H9 (cell line): ENCODE results near the gene BPIFA3. TPM values are rescaled to one million over a fixed set of nuclear protein-coding genes. Genes with fewer than 3 reads are reported as not detected.
A peak's percentile ranks its signal among the peaks of the same experiment; 100 is the strongest.

Source experiments
- DNase-seq: peaks from one replicate; pipeline ENCODE4 v3.0.0-alpha.2; 2017
- H2AFZ ChIP-seq: one replicate; pipeline ENCODE4 v1.6.1; 2013; ENCODE audit warnings: mild to moderate bottlenecking, low read length, control low read depth, moderate library complexity
- H2AK5ac ChIP-seq: 2 replicates; pipeline ENCODE4 v1.6.1; 2013; ENCODE audit warnings: low read length, control low read depth, mixed read lengths; ENCODE audit not compliant: insufficient read length
- H2BK120ac ChIP-seq: one replicate; pipeline ENCODE4 v1.6.1; 2013; ENCODE audit warnings: low read depth, mild to moderate bottlenecking, low read length, control low read depth, inconsistent platforms; ENCODE audit not compliant: poor library complexity, severe bottlenecking
- H2BK12ac ChIP-seq: 2 replicates; pipeline ENCODE4 v1.6.1; 2013; ENCODE audit warnings: low read length, control low read depth, mixed read lengths, low read depth; ENCODE audit not compliant: insufficient read length
- H2BK15ac ChIP-seq: 2 replicates; pipeline ENCODE4 v1.6.1; 2013; ENCODE audit warnings: low read depth, low read length, control low read depth
- H2BK20ac ChIP-seq: one replicate; pipeline ENCODE4 v1.6.1; 2013; ENCODE audit warnings: low read depth, mild to moderate bottlenecking, low read length, control low read depth, inconsistent platforms; ENCODE audit not compliant: poor library complexity, severe bottlenecking
- H2BK5ac ChIP-seq: 2 replicates; pipeline ENCODE4 v1.6.1; 2013; ENCODE audit warnings: low read length, control low read depth, mixed read lengths; ENCODE audit not compliant: insufficient read length
- H3K14ac ChIP-seq: 2 replicates; pipeline ENCODE4 v1.6.1; 2013; ENCODE audit warnings: low read length, control low read depth; ENCODE audit not compliant: insufficient read depth
- H3K18ac ChIP-seq: 2 replicates; pipeline ENCODE4 v1.6.1; 2013; ENCODE audit warnings: low read depth, mild to moderate bottlenecking, mixed read lengths, low read length, control low read depth; ENCODE audit not compliant: insufficient read length
- H3K23ac ChIP-seq: 2 replicates; pipeline ENCODE4 v1.6.1; 2013; ENCODE audit warnings: low read length, control low read depth, mixed read lengths, low read depth; ENCODE audit not compliant: insufficient read length
- H3K23me2 ChIP-seq: 2 replicates; pipeline ENCODE4 v1.6.1; 2013; ENCODE audit warnings: low read depth, mild to moderate bottlenecking, mixed read lengths, low read length, control low read depth; ENCODE audit not compliant: insufficient read length, poor library complexity, severe bottlenecking
- H3K27ac ChIP-seq: 2 replicates; pipeline ENCODE4 v1.5.1; 2013; ENCODE audit warnings: low read length, control low read depth, mixed read lengths, low read depth; ENCODE audit not compliant: insufficient read length
- H3K27me3 ChIP-seq: 2 replicates; pipeline ENCODE4 v1.6.1; 2013; ENCODE audit warnings: low read length, control low read depth, inconsistent platforms; ENCODE audit not compliant: insufficient read depth
- H3K4ac ChIP-seq: 2 replicates; pipeline ENCODE4 v1.6.1; 2013; ENCODE audit warnings: low read depth, mild to moderate bottlenecking, control low read depth, inconsistent platforms, low read length, moderate library complexity
- H3K4me1 ChIP-seq: 2 replicates; pipeline ENCODE4 v1.6.1; 2013; ENCODE audit warnings: low read length, control low read depth, inconsistent platforms; ENCODE audit not compliant: insufficient read depth
- H3K4me2 ChIP-seq: 2 replicates; pipeline ENCODE4 v1.6.1; 2013; ENCODE audit warnings: low read length, control low read depth, mixed read lengths; ENCODE audit not compliant: insufficient read length, insufficient read depth
- H3K56ac ChIP-seq: 2 replicates; pipeline ENCODE4 v1.6.1; 2013; ENCODE audit warnings: low read depth, mild to moderate bottlenecking, mixed read lengths, low read length, control low read depth; ENCODE audit not compliant: insufficient read length
- H3K79me1 ChIP-seq: 2 replicates; pipeline ENCODE4 v1.6.1; 2013; ENCODE audit warnings: low read depth, mild to moderate bottlenecking, moderate library complexity, low read length, control low read depth, inconsistent platforms; ENCODE audit not compliant: insufficient read depth, poor library complexity, severe bottlenecking
- H3K79me2 ChIP-seq: 2 replicates; pipeline ENCODE4 v1.6.1; 2013; ENCODE audit warnings: low read length, control low read depth, inconsistent platforms; ENCODE audit not compliant: insufficient read depth
- H3K9ac ChIP-seq: 2 replicates; pipeline ENCODE4 v1.6.1; 2013; ENCODE audit warnings: low read length, control low read depth, mixed read lengths; ENCODE audit not compliant: insufficient read length; ENCODE audit errors: extremely low read depth
- H3K9me3 ChIP-seq: one replicate; pipeline ENCODE4 v1.6.1; 2013; ENCODE audit warnings: low read depth, low read length, inconsistent platforms; ENCODE audit not compliant: control insufficient read depth
- H3T11ph ChIP-seq: one replicate; pipeline ENCODE4 v1.6.1; 2013; ENCODE audit warnings: mild to moderate bottlenecking, low read length, control low read depth, inconsistent platforms
- H4K20me1 ChIP-seq: one replicate; pipeline ENCODE4 v1.6.1; 2013; ENCODE audit not compliant: control insufficient read depth, insufficient read length, insufficient read depth
- H4K5ac ChIP-seq: 2 replicates; pipeline ENCODE4 v1.6.1; 2013; ENCODE audit warnings: low read depth, mild to moderate bottlenecking, mixed read lengths, low read length, control low read depth; ENCODE audit not compliant: insufficient read length
- H4K8ac ChIP-seq: replicated peaks from 2 replicates; pipeline ENCODE4 v1.6.1; 2013; ENCODE audit warnings: low read length, control low read depth, mixed read lengths, low read depth; ENCODE audit not compliant: insufficient read length
- H4K91ac ChIP-seq: 2 replicates; pipeline ENCODE4 v1.6.1; 2013; ENCODE audit warnings: low read depth, mild to moderate bottlenecking, moderate library complexity, mixed read lengths, low read length, control low read depth; ENCODE audit not compliant: insufficient read length
- H3K27ac Mint-ChIP-seq, 3 experiments: 2 replicates in 2 of 3; 3 replicates in 1 of 3; pipeline ENCODE4 v1.8.0; 2020 to 2021; ENCODE audit warnings: mixed read lengths in 3 of 3, mild to moderate bottlenecking in 1 of 3, moderate library complexity in 1 of 3
- H3K27me3 Mint-ChIP-seq: 2 replicates; pipeline ENCODE4 v1.8.0; 2021; ENCODE audit warnings: low read depth, mild to moderate bottlenecking, moderate library complexity, mixed read lengths
- H3K36me3 Mint-ChIP-seq, 3 experiments: 2 replicates in 2 of 3; 3 replicates in 1 of 3; pipeline ENCODE4 v1.8.0; 2020 to 2021; ENCODE audit warnings: low read depth in 3 of 3, mixed read lengths in 3 of 3; ENCODE audit not compliant: insufficient read depth in 1 of 3
- H3K4me1 Mint-ChIP-seq, 2 experiments: 2 replicates each; pipeline ENCODE4 v1.8.0; 2020; ENCODE audit warnings: mixed read lengths in 2 of 2
- H3K4me3 Mint-ChIP-seq, 2 experiments: 2 replicates in 1 of 2; 3 replicates in 1 of 2; pipeline ENCODE4 v1.8.0; 2020 to 2021; ENCODE audit warnings: mild to moderate bottlenecking in 2 of 2, mixed read lengths in 2 of 2, moderate library complexity in 1 of 2
- H3K9me3 Mint-ChIP-seq, 2 experiments: 2 replicates in 1 of 2; 3 replicates in 1 of 2; pipeline ENCODE4 v1.8.0; 2020; ENCODE audit warnings: mild to moderate bottlenecking in 2 of 2, mixed read lengths in 2 of 2, moderate library complexity in 1 of 2
- WGBS: extraction: QIAGEN DNeasy Blood & Tissue Kit; methylation state at CpG from one replicate; pipeline ENCODE4 v1.1.7; 2013; ENCODE audit warnings: missing lambda C conversion rate, low lambda C conversion rate, mixed read lengths; ENCODE audit not compliant: insufficient read length; ENCODE audit errors: extremely low coverage; 5-methylcytosine and 5-hydroxymethylcytosine counted together
- total RNA-seq: library from RNA; stranded (reverse); gene quantifications from 2 replicates; pipeline ENCODE4 v1.2.1, GENCODE V29; 2021
- TF ChIP-seq, protein P1 (sequence below): fragments of 200-600 bp; sonication (generic); conservative IDR thresholded peaks from 3 replicates; pipeline ENCODE4 v1.8.0; 2021; ENCODE audit warnings: antibody characterized with exemption, mild to moderate bottlenecking

The BPIFA3 gene
- total RNA-seq, 1 experiment from 2014 or later: not detected

DNA sequence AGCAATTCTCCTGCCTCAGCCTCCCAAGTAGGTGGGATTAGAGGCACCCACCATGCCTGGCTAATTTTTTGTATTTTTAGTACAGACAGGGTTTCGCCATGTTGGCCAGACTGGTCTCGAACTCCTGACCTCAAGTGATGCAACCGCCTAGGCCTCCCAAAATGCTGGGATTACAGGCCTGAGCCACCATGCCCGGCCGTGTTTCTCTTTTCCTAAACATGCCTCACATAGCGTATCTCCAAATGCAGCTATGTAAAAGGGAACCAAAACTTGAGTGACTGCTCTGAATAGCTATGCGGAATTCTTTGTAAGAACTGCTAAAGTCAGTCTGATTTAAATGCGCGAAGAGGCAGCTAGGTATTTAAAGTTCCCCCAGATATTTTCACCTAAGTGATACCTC, 28.7 kb upstream of the BPIFA3 start:
- Histone ChIP-seq H3K23ac (no peak overlapping the region), H3K14ac (no peak overlapping the region), H3K27ac (no peak overlapping the region), H2BK5ac (no peak overlapping the region), H3K18ac (no peak overlapping the region), H4K20me1 (no peaks in the 10 kb centered on the region), H3K56ac (no peak overlapping the region), H3K79me1 (no peaks in the 10 kb centered on the region), H4K5ac (no peak overlapping the region), H2BK12ac (no peak overlapping the region), H2AK5ac (no peak overlapping the region), H3T11ph (no peak overlapping the region), H3K4me1 (no peaks in the 10 kb centered on the region), H3K4me2 (no peak overlapping the region), H3K27me3 (no peaks in the 10 kb centered on the region), H3K4ac (no peak overlapping the region), H3K9me3 (no peaks in the 10 kb centered on the region), H2AFZ (no peak overlapping the region), H4K91ac (no peak overlapping the region), H2BK15ac (no peak overlapping the region), H3K79me2 (no peaks in the 10 kb centered on the region), H2BK120ac (no peak overlapping the region), H3K9ac (no peak overlapping the region), H2BK20ac (no peak overlapping the region), H4K8ac (no peak overlapping the region), H3K23me2 (no peaks in the 10 kb centered on the region)
- WGBS: no CpG with 5 or more reads among the region's 9 CpGs
- Mint-ChIP-seq H3K36me3 (peaks cover 4 to 8% (median 6%) of the 10 kb centered on the region in 3 experiments; a peak in 5 of 7 replicates), H3K4me3 (no peak overlapping the region), H3K9me3 (peaks cover 3 to 9% of the 10 kb centered on the region in 2 experiments), H3K27me3 (peaks cover 13% of the 10 kb centered on the region), H3K27ac (peak overlapping the region in 1 of 3 experiments; percentile 37; a peak in 1 of 7 replicates), H3K4me1 (peaks cover 3 to 6% of the 10 kb centered on the region in 2 experiments; a peak in 3 of 4 replicates)
- no peak for DNase-seq
- TF ChIP-seq, protein P1, sequence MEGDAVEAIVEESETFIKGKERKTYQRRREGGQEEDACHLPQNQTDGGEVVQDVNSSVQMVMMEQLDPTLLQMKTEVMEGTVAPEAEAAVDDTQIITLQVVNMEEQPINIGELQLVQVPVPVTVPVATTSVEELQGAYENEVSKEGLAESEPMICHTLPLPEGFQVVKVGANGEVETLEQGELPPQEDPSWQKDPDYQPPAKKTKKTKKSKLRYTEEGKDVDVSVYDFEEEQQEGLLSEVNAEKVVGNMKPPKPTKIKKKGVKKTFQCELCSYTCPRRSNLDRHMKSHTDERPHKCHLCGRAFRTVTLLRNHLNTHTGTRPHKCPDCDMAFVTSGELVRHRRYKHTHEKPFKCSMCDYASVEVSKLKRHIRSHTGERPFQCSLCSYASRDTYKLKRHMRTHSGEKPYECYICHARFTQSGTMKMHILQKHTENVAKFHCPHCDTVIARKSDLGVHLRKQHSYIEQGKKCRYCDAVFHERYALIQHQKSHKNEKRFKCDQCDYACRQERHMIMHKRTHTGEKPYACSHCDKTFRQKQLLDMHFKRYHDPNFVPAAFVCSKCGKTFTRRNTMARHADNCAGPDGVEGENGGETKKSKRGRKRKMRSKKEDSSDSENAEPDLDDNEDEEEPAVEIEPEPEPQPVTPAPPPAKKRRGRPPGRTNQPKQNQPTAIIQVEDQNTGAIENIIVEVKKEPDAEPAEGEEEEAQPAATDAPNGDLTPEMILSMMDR: no peak
